BLaER1 (cell line): ENCODE measurements around the gene USH2A.

Source experiments
- H3K27ac ChIP-seq: shearing (Covaris generic); formaldehyde crosslinking; 2 replicates; pipeline ENCODE4 v1.8.1; 2022
- H3K27me3 ChIP-seq: shearing (Covaris generic); formaldehyde crosslinking; 2 replicates; pipeline ENCODE4 v1.8.1; 2022
- H3K36me3 ChIP-seq: shearing (Covaris generic); formaldehyde crosslinking; 2 replicates; pipeline ENCODE4 v1.8.1; 2022
- H3K4me1 ChIP-seq: shearing (Covaris generic); formaldehyde crosslinking; 2 replicates; pipeline ENCODE4 v1.8.1; 2022
- H3K4me2 ChIP-seq: shearing (Covaris generic); formaldehyde crosslinking; 2 replicates; pipeline ENCODE4 v1.8.1; 2022
- H3K4me3 ChIP-seq: shearing (Covaris generic); formaldehyde crosslinking; 2 replicates; pipeline ENCODE4 v1.8.1; 2022
- H3K9ac ChIP-seq: shearing (Covaris generic); formaldehyde crosslinking; 2 replicates; pipeline ENCODE4 v1.8.1; 2022
- H3K9me3 ChIP-seq: shearing (Covaris generic); formaldehyde crosslinking; 2 replicates; pipeline ENCODE4 v1.8.1; 2022
- H4K20me1 ChIP-seq: shearing (Covaris generic); formaldehyde crosslinking; 2 replicates; pipeline ENCODE4 v1.8.1; 2022
- Cebpa-rat ChIP-seq: shearing (Covaris generic); IDR thresholded peaks from 2 replicates; pipeline ENCODE4 v1.8.1; 2022

USH2A gene

DNA sequence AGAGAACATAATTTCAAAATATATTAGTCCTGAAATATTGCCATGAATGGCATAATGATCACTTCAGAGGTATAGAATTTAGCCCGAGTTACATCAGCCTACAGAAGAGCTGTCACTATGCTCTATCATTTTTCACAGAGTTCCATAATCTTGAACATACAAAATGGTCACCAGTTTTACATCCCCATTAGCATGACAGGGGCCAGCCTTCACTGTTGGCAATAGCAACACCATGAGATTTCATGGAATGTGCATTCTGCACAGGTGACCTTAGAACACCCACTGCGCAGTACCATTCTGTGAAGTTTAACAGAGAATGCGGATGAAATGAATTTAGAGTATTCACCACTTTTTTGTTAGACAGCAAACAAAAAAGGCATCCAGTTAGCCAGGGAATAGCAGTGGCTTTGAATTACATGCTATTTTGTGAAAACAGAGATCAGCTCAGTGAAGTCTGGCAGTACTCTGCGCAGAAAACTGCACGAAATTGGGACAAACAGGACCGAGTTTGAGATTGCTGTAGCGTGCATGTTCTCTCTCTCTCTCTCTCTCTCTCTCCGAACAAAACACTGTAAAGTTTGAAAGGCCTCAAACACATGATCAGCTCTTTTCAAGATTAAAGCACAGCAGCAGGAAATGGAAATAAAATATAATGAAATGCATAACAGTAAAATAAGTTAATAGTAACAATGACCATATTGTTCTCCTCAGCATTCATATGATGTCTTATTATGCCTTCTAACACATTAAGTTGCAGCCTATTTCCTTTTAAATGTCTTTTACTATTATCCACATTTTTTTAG lies 349.3 kb downstream of the USH2A start:
- Histone ChIP-seq H3K9ac (no peak overlapping the region), H4K20me1 (no peaks in the 10 kb centered on the region), H3K27me3 (no peaks in the 10 kb centered on the region), H3K4me1 (no peaks in the 10 kb centered on the region), H3K4me2 (no peak overlapping the region), H3K9me3 (no peaks in the 10 kb centered on the region), H3K27ac (no peak overlapping the region), H3K4me3 (no peak overlapping the region), H3K36me3 (no peaks in the 10 kb centered on the region)
- no peak for TF ChIP-seq Cebpa-rat

DNA sequence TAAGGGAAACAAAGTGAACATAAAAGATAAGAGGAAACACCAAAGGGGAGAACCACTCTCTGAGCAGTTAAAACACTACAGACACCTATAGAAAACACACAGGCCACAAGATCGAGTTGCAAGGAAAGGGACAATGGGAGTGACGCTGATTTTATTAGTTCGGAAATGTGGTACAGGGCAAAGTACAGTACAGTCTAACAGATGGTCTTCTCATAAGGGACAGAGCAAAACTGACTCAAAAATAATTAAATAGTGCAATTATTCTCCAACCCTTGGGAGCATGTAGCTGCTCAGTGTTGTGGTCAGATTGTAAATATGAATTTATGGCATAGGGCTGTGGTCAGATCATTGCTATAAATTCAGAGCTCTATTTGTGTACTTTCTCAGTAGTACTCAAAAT lies 352.0 kb downstream of the USH2A start:
- Histone ChIP-seq H3K4me2 (no peak overlapping the region), H3K4me1 (no peaks in the 10 kb centered on the region), H4K20me1 (no peaks in the 10 kb centered on the region), H3K9ac (no peak overlapping the region), H3K9me3 (no peaks in the 10 kb centered on the region), H3K27ac (no peak overlapping the region), H3K36me3 (no peaks in the 10 kb centered on the region), H3K27me3 (no peaks in the 10 kb centered on the region), H3K4me3 (no peak overlapping the region)
- TF ChIP-seq Cebpa-rat: no peak

DNA sequence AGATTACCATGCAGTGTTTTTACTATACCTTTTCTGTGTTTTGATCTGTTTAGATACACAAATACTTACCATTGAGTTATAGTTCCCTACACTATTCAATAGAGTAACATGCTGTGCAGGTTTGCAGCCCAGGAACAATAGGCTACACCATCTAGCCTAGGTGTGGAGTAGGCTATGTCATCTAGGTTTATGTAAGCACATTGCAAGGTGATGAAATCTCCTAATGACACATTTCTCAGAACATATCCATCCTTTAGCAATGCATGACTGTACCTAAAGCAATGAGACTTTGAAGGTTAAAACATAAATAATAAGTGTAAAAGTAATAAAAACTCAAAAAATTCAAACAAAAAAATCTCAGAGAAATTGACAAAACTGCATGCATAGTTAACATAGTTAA lies 358.6 kb downstream of the USH2A start:
- TF ChIP-seq Cebpa-rat: no peak
- H4K20me1 ChIP-seq: no peaks in the 10 kb centered on the region
- no peaks in the 10 kb centered on the region for H3K9me3 ChIP-seq
- no peak overlapping the region for H3K4me3 ChIP-seq
- H3K4me2 ChIP-seq: no peak overlapping the region
- H3K9ac ChIP-seq: no peak overlapping the region
- no peak overlapping the region for H3K27ac ChIP-seq
- no peaks in the 10 kb centered on the region for H3K27me3 ChIP-seq
- no peaks in the 10 kb centered on the region for H3K4me1 ChIP-seq
- no peaks in the 10 kb centered on the region for H3K36me3 ChIP-seq

DNA sequence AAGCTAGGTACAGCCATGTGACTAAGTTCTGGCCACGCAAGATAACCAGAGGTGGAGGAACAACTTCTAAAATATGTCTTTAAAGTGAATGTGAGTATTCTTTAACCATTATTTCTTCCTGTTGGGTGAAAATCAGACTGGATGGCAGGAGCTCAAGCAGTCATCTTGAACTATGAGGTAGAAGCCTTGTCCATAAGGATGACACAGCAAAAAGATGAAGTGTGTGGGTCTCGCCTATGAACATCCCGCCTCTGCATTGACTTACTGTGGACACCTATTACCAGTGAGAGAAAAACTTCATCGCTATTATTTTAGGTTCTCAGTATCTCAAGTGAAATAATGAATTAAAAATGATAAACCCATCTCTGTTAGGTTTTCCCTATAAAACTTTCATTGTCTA lies 365.3 kb downstream of the USH2A start:
- no peak overlapping the region for H3K4me3 ChIP-seq

DNA sequence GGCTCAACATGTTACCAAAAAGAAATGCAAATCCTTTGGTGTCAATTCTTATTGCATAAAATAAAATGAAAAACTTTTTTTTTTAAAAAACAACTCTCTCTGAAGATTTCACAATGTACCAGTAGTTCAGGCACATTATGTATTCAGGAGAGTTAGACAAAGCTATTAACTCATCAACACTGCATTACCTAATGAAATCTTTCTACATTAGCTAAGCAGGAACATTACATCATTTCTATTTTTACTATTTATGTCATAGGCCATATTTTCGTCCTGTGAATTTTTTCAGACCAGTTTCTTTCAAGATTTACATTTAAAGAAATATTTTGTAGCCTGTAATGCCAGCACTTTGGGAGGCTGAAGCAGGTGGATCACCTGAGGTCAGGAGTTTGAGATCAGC lies 366.2 kb downstream of the USH2A start:
- no peaks in the 10 kb centered on the region for H3K9me3 ChIP-seq

More for the DNA sequence above, 365.3 kb downstream of the USH2A start:
- H3K27ac ChIP-seq: no peak overlapping the region
- H3K4me1 ChIP-seq: no peaks in the 10 kb centered on the region
- H4K20me1 ChIP-seq: no peaks in the 10 kb centered on the region
- H3K4me2 ChIP-seq: no peak overlapping the region
- no peak for TF ChIP-seq Cebpa-rat
- no peaks in the 10 kb centered on the region for H3K36me3 ChIP-seq
- no peaks in the 10 kb centered on the region for H3K27me3 ChIP-seq
- no peak overlapping the region for H3K9ac ChIP-seq
- no peaks in the 10 kb centered on the region for H3K9me3 ChIP-seq

DNA sequence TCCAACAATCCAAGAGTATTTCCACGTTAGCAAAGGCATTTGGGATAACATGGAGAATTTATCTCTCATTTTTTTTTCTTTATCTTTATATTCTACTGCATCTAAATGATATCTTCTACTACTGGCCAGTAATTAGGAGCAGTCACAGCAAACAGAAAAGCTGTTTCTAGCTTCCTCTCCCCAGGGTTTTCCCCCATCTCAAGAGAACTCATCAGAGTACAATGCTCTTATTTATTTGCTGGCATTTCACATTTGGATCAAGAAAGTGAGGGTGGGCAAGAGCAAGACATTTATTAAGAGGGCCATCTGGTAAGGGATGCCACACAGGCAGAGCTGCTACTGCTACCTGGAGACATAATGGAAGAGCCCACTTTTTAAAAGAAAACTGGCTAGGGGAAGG lies 368.2 kb downstream of the USH2A start:
- no peaks in the 10 kb centered on the region for H4K20me1 ChIP-seq
- H3K4me3 ChIP-seq: no peak overlapping the region
- no peak for TF ChIP-seq Cebpa-rat
- H3K27me3 ChIP-seq: no peaks in the 10 kb centered on the region
- no peak overlapping the region for H3K4me2 ChIP-seq
- no peak overlapping the region for H3K27ac ChIP-seq
- H3K36me3 ChIP-seq: no peaks in the 10 kb centered on the region
- H3K4me1 ChIP-seq: no peaks in the 10 kb centered on the region
- no peak overlapping the region for H3K9ac ChIP-seq
- no peaks in the 10 kb centered on the region for H3K9me3 ChIP-seq

More for the DNA sequence above, 366.2 kb downstream of the USH2A start:
- no peaks in the 10 kb centered on the region for H4K20me1 ChIP-seq
- H3K27ac ChIP-seq: no peak overlapping the region
- no peak overlapping the region for H3K4me3 ChIP-seq
- TF ChIP-seq Cebpa-rat: no peak
- H3K36me3 ChIP-seq: no peaks in the 10 kb centered on the region
- H3K4me1 ChIP-seq: no peaks in the 10 kb centered on the region
- H3K9ac ChIP-seq: no peak overlapping the region
- H3K27me3 ChIP-seq: no peaks in the 10 kb centered on the region
- H3K4me2 ChIP-seq: no peak overlapping the region

DNA sequence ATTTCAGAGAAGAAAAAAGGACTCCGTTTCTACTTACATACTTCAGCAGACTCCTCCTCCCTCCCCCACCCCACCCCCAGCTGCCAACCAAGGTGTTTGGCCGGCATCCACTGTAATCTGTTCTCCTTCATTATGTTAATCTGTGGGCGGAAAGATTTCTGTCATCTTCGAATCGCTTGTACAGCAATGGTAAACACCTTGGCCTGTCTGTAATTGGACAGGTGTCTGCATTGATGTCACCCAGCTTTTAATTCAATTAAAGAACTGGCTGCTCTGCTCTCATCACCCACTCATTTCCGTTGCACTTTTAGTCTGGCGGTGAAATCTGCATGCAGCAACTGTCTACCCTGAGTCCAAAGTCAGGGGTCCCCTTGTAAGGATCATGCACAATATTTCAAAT lies 368.6 kb downstream of the USH2A start:
- Histone ChIP-seq H3K9me3 (no peaks in the 10 kb centered on the region), H3K4me2 (no peak overlapping the region), H3K4me3 (no peak overlapping the region), H3K36me3 (no peaks in the 10 kb centered on the region), H3K9ac (no peak overlapping the region), H4K20me1 (no peaks in the 10 kb centered on the region), H3K27me3 (no peaks in the 10 kb centered on the region), H3K4me1 (no peaks in the 10 kb centered on the region), H3K27ac (no peak overlapping the region)
- no peak for TF ChIP-seq Cebpa-rat

DNA sequence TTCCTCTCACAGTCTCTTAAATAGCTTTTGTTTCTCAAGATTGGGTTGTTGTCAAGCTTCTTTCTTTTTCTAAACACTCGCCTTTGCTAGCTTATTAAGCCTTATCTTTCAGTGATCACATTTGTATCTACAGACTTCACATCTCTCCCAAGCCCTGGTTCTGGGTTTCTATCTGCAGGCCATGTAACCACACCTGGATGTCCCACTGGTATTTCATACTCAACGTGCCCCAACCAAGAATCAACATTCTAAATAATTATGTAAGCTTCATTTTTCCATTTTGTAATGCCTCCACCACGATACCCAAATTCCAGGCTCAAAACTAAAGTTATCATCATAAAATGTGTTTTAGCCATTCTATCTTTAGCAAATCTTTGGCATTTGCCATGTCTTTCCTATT lies 372.2 kb downstream of the USH2A start:
- no peak overlapping the region for H3K27ac ChIP-seq
- no peak for TF ChIP-seq Cebpa-rat
- H3K4me1 ChIP-seq: no peaks in the 10 kb centered on the region
- no peak overlapping the region for H3K4me2 ChIP-seq
- H3K36me3 ChIP-seq: no peaks in the 10 kb centered on the region
- H3K27me3 ChIP-seq: no peaks in the 10 kb centered on the region
- H4K20me1 ChIP-seq: no peaks in the 10 kb centered on the region
- no peak overlapping the region for H3K4me3 ChIP-seq
- H3K9ac ChIP-seq: no peak overlapping the region
- H3K9me3 ChIP-seq: no peaks in the 10 kb centered on the region

DNA sequence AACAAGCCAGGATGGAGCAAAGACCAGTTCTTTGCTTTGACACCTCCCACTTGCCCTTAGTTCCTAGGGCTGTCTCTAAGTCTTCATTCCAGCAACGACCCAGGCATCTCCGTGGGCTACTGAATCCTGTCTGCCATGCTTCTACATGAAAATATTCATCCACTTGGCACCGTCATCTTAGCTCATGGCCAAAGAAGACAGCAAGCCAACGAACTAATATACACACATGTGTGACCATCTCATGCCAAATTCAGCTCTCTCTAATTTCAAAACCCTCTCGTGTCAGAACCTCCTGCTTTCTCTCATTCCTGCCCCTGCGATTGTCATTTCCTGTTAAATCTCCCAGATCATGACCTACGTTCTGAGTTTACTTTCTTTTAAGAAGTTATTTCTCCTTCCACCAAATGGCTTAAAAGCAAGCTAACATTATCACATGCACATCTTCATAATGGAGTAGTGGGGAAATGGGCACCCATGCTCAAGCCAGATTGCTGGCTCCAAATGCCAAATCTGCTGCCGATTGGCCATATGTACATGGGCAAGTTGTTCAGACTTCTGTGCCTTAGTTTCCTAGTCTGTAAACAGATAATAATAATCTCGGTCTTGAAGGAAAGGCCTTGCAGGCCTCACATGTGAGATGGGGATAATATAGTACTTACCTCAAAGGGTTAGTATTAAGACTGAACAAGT lies 373.4 kb downstream of the USH2A start:
- Histone ChIP-seq H3K27ac (no peak overlapping the region), H3K27me3 (no peaks in the 10 kb centered on the region), H3K4me2 (no peak overlapping the region), H3K9ac (no peak overlapping the region), H3K4me1 (no peaks in the 10 kb centered on the region), H3K9me3 (no peaks in the 10 kb centered on the region), H4K20me1 (no peaks in the 10 kb centered on the region), H3K36me3 (no peaks in the 10 kb centered on the region), H3K4me3 (no peak overlapping the region)
- TF ChIP-seq Cebpa-rat: no peak

DNA sequence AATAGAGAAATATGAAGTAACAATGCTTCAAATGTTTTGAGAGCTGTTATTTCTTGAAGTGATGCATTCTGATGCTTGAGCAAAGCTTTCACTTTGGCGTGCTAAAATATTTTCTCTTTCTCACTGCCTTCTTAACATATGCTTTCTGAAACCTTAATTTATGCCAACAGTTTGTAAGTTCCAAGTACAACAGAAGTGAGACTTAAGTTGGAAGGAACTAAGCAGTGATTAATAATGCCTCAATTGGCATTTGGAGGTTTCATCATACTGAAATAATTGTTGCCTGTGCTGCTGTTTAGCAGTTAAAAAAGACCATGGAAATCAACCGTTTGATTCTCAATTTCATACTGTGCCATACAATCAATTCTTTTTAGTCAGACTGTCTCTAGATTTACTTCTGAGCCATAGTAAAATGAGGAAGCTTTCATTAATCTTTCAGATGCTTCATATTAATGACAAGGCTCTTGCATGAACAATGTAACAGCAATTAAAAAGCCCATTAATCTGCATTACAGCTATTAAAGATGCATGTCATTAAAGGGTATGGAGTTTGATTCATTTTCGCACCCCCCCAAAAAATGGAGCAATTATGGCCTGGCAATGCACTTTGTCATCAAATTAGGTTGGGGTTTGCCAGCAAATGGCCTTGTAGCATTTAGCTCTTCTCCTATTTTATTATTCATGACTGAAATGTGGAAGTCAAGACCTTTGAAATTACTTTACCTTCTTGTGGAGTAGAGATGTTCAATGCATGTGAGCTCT lies 375.3 kb downstream of the USH2A start:
- TF ChIP-seq Cebpa-rat: no peak
- Histone ChIP-seq H3K9me3 (no peaks in the 10 kb centered on the region), H4K20me1 (no peaks in the 10 kb centered on the region), H3K4me3 (no peak overlapping the region), H3K9ac (no peak overlapping the region), H3K27ac (no peak overlapping the region), H3K27me3 (no peaks in the 10 kb centered on the region), H3K4me2 (no peak overlapping the region), H3K36me3 (no peaks in the 10 kb centered on the region), H3K4me1 (no peaks in the 10 kb centered on the region)
